ENCODE results near the gene PAPPA2.

DNA sequence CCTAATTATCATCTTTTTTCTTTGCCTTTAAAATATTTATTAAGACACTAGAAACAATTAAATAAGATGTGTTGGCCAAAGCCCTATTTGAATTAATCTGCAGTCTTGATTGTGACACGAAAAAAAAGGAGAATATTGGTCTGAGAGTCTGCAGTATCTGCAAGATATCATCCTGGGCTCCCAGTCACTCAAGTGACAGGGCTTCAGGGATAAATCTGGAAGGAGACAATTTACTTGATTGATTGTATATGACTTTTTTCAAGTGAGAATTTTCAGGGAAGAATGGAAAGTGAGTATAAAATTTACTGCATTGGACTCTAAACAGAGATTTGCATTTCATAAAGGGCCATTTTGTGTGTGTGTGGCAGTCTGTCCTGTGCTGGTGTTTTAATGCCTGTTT, 233.7 kb downstream of the PAPPA2 start:
- TF ChIP-seq POLR2AphosphoS5 (IDR thresholded peaks at IDR 0.05) (no peak), EP300 (IDR thresholded peaks at IDR 0.05) (no peak), POLR2A (IDR thresholded peaks at IDR 0.05) (no peak)
- TF ChIP-seq, protein P1, sequence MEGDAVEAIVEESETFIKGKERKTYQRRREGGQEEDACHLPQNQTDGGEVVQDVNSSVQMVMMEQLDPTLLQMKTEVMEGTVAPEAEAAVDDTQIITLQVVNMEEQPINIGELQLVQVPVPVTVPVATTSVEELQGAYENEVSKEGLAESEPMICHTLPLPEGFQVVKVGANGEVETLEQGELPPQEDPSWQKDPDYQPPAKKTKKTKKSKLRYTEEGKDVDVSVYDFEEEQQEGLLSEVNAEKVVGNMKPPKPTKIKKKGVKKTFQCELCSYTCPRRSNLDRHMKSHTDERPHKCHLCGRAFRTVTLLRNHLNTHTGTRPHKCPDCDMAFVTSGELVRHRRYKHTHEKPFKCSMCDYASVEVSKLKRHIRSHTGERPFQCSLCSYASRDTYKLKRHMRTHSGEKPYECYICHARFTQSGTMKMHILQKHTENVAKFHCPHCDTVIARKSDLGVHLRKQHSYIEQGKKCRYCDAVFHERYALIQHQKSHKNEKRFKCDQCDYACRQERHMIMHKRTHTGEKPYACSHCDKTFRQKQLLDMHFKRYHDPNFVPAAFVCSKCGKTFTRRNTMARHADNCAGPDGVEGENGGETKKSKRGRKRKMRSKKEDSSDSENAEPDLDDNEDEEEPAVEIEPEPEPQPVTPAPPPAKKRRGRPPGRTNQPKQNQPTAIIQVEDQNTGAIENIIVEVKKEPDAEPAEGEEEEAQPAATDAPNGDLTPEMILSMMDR (IDR thresholded peaks at IDR 0.05), result no peak
